Upper lobe of left lung (tissue), 6 donors: ENCODE results near the gene SOCS4. TPM values are rescaled to one million over a fixed set of nuclear protein-coding genes. Genes with fewer than 3 reads are reported as not detected.

Experiments
- ATAC-seq, 2 donors: fragments of 200-7000 bp; cut with Tn5 transposase; one replicate each; pipeline ENCODE4 v1.9.1; 2022; ENCODE audit warnings: mild to moderate bottlenecking in 2 of 2, moderate library complexity in 2 of 2; ENCODE audit not compliant: low FRiP score in 2 of 2
- DNase-seq, 2 donors: peaks; one replicate each; pipeline ENCODE4 v3.0.0-alpha.2; 2019 to 2020
- H3K27ac ChIP-seq, 4 donors: fragments of 200-600 bp; sonication (generic); one replicate each; pipeline ENCODE4 v1.5.1; 2016 to 2019
- H3K27me3 ChIP-seq, 4 donors: fragments of 200-600 bp; sonication (generic); one replicate each; pipeline ENCODE4 v1.5.1; 2017 to 2019
- H3K36me3 ChIP-seq, 4 donors: fragments of 200-600 bp; sonication (generic); one replicate each; pipeline ENCODE4 v1.5.1; 2016 to 2019
- H3K4me1 ChIP-seq, 4 donors: fragments of 200-600 bp; sonication (generic); one replicate each; pipeline ENCODE4 v1.5.1; 2018 to 2019
- H3K4me3 ChIP-seq, 4 donors: fragments of 200-600 bp; sonication (generic); one replicate each; pipeline ENCODE4 v1.5.1; 2017 to 2019; ENCODE audit warnings: mild to moderate bottlenecking in 2 of 4, moderate library complexity in 1 of 4
- H3K9me3 ChIP-seq, 4 donors: fragments of 200-600 bp; sonication (generic); one replicate each; pipeline ENCODE4 v1.5.1; 2018 to 2019
- EP300 ChIP-seq, 4 donors: sonication (generic); formaldehyde crosslinking; IDR thresholded peaks; one replicate each; pipeline ENCODE4 v1.5.1; 2017; ENCODE audit warnings: antibody characterized with exemption in 4 of 4, control low read depth in 2 of 4
- POLR2A ChIP-seq, 4 donors: fragments of 450-650 bp; IDR thresholded peaks; one replicate each; pipeline ENCODE4 v1.5.1; 2016 to 2017; ENCODE audit warnings: antibody characterized with exemption in 4 of 4, mild to moderate bottlenecking in 2 of 4
- POLR2AphosphoS5 ChIP-seq, 2 donors: sonication (generic); formaldehyde crosslinking; IDR thresholded peaks; one replicate each; pipeline ENCODE4 v1.5.1; 2017; ENCODE audit warnings: antibody characterized with exemption in 2 of 2
- WGBS, 2 donors: methylation state at CpG; one replicate each; pipeline ENCODE4 v1.1.5; 2017 to 2018; 5-methylcytosine and 5-hydroxymethylcytosine counted together
- total RNA-seq, 6 donors: library from RNA; depleted of rRNA in 4 of 6; stranded (reverse); fragments of >200 nt in 4 of 6; gene quantifications; one replicate each; pipeline versions ENCODE4 v1.1.0 to v1.2.1, GENCODE V29; 2016 to 2021
- TF ChIP-seq, protein P1 (sequence below), 6 experiments: fragments of 450-650 bp in 4 of 6; fragments of 200-600 bp in 2 of 6; sonication (generic) in 2 of 6; IDR thresholded peaks; one replicate each; pipeline ENCODE4 v1.5.1; 2016 to 2019; ENCODE audit warnings: antibody characterized with exemption in 6 of 6
- donor health status: DM: no; HTN: no; CAD: no; lungs with moderate emphysema.
- donor health status: DM: no; HTN: yes; CAD: no; lungs with severe emphysema.

The SOCS4 gene, protein sequence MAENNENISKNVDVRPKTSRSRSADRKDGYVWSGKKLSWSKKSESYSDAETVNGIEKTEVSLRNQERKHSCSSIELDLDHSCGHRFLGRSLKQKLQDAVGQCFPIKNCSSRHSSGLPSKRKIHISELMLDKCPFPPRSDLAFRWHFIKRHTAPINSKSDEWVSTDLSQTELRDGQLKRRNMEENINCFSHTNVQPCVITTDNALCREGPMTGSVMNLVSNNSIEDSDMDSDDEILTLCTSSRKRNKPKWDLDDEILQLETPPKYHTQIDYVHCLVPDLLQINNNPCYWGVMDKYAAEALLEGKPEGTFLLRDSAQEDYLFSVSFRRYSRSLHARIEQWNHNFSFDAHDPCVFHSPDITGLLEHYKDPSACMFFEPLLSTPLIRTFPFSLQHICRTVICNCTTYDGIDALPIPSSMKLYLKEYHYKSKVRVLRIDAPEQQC
- total RNA-seq = 10 to 100 TPM in 4 of 6 donors, 1 to 10 TPM in 2; 4.4 to 26.5 (median 18.4) TPM

DNA sequence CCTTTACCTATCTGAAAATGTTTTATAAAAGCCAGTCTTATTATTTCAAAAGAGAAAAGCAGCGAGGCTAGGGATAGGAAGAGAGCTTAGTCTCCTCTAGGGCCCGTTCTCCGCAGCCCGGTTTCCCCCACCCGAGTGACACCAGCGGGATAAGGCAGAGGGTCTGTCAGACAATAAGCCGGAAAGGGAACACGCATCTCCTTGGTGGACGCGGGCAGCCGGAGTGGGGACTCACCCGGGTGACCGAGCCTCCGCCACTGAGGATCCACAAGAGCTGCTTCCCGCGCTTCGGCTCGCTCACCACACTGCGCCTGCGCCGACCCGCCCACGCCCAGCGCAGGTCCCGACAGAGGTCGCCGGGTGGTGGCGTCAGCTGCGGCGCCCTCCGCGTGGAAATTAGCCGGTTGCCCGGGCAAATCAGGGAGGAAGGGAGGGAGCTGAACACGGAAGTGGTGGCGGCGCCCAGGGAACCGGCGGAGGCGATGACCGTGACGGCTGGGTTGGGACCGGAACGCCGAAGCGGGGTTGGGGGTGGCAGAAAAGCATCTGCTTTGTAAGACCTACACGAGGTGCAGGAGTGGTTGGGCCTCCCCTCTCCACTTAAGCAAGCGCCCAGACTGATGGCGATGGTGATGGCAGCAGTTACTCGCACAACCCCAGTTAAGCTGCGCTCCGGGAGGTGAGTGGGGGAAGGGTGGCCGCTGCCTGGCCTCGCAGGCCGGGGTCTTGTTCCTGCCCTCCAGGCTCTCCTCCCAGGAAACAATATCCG lies at the start of gene SOCS4, which contains the start of gene WDHD1:
TSS of gene SOCS4 (plus strand) at position 444 of the 769 bp plus-strand sequence. CDS start 15,806 bp downstream, outside the sequence.
TSS of gene WDHD1 (minus strand) at position 307 of the 769 bp plus-strand sequence. CDS start 312 bp downstream, outside the sequence.
- no peaks in the 10 kb centered on the region for H3K36me3 ChIP-seq
- peaks cover 17 to 41% (median 21%) of the 10 kb centered on the region in 4 donors for H3K4me1 ChIP-seq
- H3K27me3 ChIP-seq = no peaks in the 10 kb centered on the region
- H3K9me3 ChIP-seq = no peaks in the 10 kb centered on the region
- H3K27ac ChIP-seq = peak within 1 kb of the TSS; percentile 86 to 93 (median 90)
- ATAC-seq (peak; percentile 99 to 100), DNase-seq (peak; percentile 97 to 100)
- peak within 1 kb of the TSS; percentile 77 to 90 (median 84) for H3K4me3 ChIP-seq
- peak; percentile 89 to 95 for TF ChIP-seq POLR2AphosphoS5 (IDR thresholded peaks at IDR 0.05)
- TF ChIP-seq, protein P1, sequence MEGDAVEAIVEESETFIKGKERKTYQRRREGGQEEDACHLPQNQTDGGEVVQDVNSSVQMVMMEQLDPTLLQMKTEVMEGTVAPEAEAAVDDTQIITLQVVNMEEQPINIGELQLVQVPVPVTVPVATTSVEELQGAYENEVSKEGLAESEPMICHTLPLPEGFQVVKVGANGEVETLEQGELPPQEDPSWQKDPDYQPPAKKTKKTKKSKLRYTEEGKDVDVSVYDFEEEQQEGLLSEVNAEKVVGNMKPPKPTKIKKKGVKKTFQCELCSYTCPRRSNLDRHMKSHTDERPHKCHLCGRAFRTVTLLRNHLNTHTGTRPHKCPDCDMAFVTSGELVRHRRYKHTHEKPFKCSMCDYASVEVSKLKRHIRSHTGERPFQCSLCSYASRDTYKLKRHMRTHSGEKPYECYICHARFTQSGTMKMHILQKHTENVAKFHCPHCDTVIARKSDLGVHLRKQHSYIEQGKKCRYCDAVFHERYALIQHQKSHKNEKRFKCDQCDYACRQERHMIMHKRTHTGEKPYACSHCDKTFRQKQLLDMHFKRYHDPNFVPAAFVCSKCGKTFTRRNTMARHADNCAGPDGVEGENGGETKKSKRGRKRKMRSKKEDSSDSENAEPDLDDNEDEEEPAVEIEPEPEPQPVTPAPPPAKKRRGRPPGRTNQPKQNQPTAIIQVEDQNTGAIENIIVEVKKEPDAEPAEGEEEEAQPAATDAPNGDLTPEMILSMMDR (IDR thresholded peaks at IDR 0.05) = peak in 4 of 6 experiments; percentile 40 to 50 (median 40)
- TF ChIP-seq POLR2A (IDR thresholded peaks at IDR 0.05) = peak; percentile 36 to 89 (median 76)
- no peak for TF ChIP-seq EP300 (IDR thresholded peaks at IDR 0.05)
- 0 to 1% methylated on average over 22 to 55 of the region's 56 CpGs for WGBS, 2 donors

DNA sequence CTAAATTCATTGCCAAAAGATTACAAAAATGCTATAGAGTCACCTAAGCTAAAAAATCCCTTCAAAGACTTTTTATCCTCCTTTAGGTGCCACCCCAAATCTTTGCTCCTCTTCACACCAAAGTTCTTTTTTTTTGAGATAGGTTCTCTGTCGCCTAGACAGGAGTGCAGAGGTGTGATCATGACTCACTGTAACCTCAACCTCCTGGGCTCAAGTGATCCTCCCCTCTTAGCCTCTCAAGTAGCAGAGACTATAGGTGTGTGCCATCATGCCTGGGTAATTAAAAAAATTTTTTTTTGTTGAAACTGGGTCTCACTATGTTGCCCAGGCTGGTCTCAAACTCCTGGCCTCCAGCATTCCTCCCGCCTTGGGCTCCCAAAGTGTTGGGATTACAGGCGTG lies 48.0 kb upstream of the SOCS4 start:
- TF ChIP-seq, protein P1 (IDR thresholded peaks at IDR 0.05) = no peak
- no peak for TF ChIP-seq POLR2A (IDR thresholded peaks at IDR 0.05)
- TF ChIP-seq EP300 (IDR thresholded peaks at IDR 0.05) = no peak
- no peak for TF ChIP-seq POLR2AphosphoS5 (IDR thresholded peaks at IDR 0.05)
- no peaks in the 10 kb centered on the region for H3K9me3 ChIP-seq
- no peaks in the 10 kb centered on the region for H3K27me3 ChIP-seq
- no peaks in the 10 kb centered on the region for H3K4me1 ChIP-seq
- ATAC-seq (no peak), DNase-seq (no peak)
- no peak overlapping the region for H3K27ac ChIP-seq
- WGBS, 2 donors = 77 to 97% methylated on average over 3 of the region's 3 CpGs
- H3K4me3 ChIP-seq = no peak overlapping the region
- H3K36me3 ChIP-seq = no peaks in the 10 kb centered on the region

DNA sequence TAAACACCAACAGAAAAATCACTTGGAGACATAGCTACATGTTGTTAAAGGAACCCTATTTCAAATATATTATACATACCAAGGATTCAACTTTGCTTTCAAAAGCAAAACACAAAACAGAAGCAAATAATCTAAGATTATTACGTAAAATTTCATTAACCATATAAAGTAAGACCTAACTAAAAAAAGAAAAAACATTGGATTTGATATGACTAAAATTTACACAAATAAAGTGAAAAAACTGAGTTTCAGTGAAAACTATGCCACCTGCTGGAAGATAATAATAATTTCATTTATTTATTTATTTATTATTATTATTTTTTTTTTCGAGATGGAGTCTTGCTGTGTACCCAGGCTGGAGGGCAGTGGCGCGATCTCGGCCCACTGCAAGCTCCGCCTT lies 45.3 kb upstream of the SOCS4 start:
- no peak for ATAC-seq
- DNase-seq = peak in 1 of 2 donors; percentile 52
- WGBS, 2 donors = 84 to 91% methylated on average over 6 of the region's 6 CpGs

GRCh38 chr14:54985156-54985555 lies 41.9 kb upstream of the SOCS4 start:
- no peaks in the 10 kb centered on the region for H3K36me3 ChIP-seq
- WGBS, 2 donors = 88 to 90% methylated on average over 4 of the region's 4 CpGs
- ATAC-seq = no peak
- TF ChIP-seq, protein P1 (IDR thresholded peaks at IDR 0.05) = no peak
- TF ChIP-seq POLR2AphosphoS5 (IDR thresholded peaks at IDR 0.05) = no peak
- TF ChIP-seq POLR2A (IDR thresholded peaks at IDR 0.05) = no peak
- TF ChIP-seq EP300 (IDR thresholded peaks at IDR 0.05) = no peak
- H3K4me1 ChIP-seq = no peaks in the 10 kb centered on the region
- H3K27ac ChIP-seq = no peak overlapping the region
- DNase-seq = no peak
- no peaks in the 10 kb centered on the region for H3K9me3 ChIP-seq
- H3K4me3 ChIP-seq = no peak overlapping the region
- no peaks in the 10 kb centered on the region for H3K27me3 ChIP-seq

More for the DNA sequence above, 45.3 kb upstream of the SOCS4 start:
- Histone ChIP-seq H3K9me3 (no peaks in the 10 kb centered on the region), H3K36me3 (no peaks in the 10 kb centered on the region), H3K27me3 (no peaks in the 10 kb centered on the region), H3K4me3 (no peak overlapping the region), H3K27ac (no peak overlapping the region), H3K4me1 (no peaks in the 10 kb centered on the region)
- TF ChIP-seq, protein P1 (IDR thresholded peaks at IDR 0.05) = no peak
- TF ChIP-seq POLR2A (IDR thresholded peaks at IDR 0.05) = no peak
- no peak for TF ChIP-seq EP300 (IDR thresholded peaks at IDR 0.05)
- TF ChIP-seq POLR2AphosphoS5 (IDR thresholded peaks at IDR 0.05) = no peak
